CD4-positive, alpha-beta T cell (primary cell): ENCODE results near the gene ZNF585A. TPM values are rescaled to one million over a fixed set of nuclear protein-coding genes. Genes with fewer than 3 reads are reported as not detected.

ENCODE experiments used
- ATAC-seq: fragments of 200-7000 bp; cut with Tn5 transposase; one replicate; pipeline ENCODE4 v1.10.0; 2022; ENCODE audit warnings: mild to moderate bottlenecking; ENCODE audit not compliant: poor library complexity
- CTCF ChIA-PET: fragments of 350-600 bp; sonication (Branson Sonifier 250); formaldehyde crosslinking; loops from one replicate; lab custom pipeline; 2021; ENCODE audit warnings: antibody characterized with exemption, inconsistent platforms; lab: Charles Lee
- POLR2A ChIA-PET: fragments of 350-600 bp; sonication (Branson Sonifier 250); formaldehyde crosslinking; loops from one replicate; lab custom pipeline; 2021; ENCODE audit warnings: antibody characterized with exemption, inconsistent platforms; lab: Charles Lee
- DNase-seq, 14 experiments: peaks; one replicate each; pipeline ENCODE4 v3.0.0-alpha.2; 2013 to 2020; ENCODE audit warnings: mixed read lengths in 2 of 14
- H3K27ac ChIP-seq, 2 donors: one replicate each; pipeline versions ENCODE4 v1.5.1 to v1.7.0; 2013; ENCODE audit warnings: low read length in 2 of 2, low read depth in 1 of 2, mild to moderate bottlenecking in 1 of 2
- H3K27me3 ChIP-seq, 2 experiments: 1 replicate in 1 of 2; 2 replicates in 1 of 2; pipeline versions ENCODE4 v1.6.1 to v1.7.0; 2013; ENCODE audit warnings: low read length in 2 of 2, control low read depth in 1 of 2, mild to moderate bottlenecking in 1 of 2, moderate library complexity in 1 of 2; ENCODE audit not compliant: insufficient read depth in 2 of 2, control insufficient read depth in 1 of 2
- H3K36me3 ChIP-seq: one replicate; pipeline ENCODE4 v1.6.1; 2013; ENCODE audit warnings: low read length, control low read depth; ENCODE audit not compliant: insufficient read depth
- H3K4me1 ChIP-seq: one replicate; pipeline ENCODE4 v1.6.1; 2013; ENCODE audit warnings: low read length, control low read depth; ENCODE audit not compliant: insufficient read depth
- H3K4me3 ChIP-seq: one replicate; pipeline ENCODE4 v1.5.1; 2013; ENCODE audit warnings: mild to moderate bottlenecking, low read length, moderate library complexity
- H3K9me3 ChIP-seq, 2 experiments: 1 replicate in 1 of 2; 2 replicates in 1 of 2; pipeline versions ENCODE4 v1.6.1 to v1.7.0; 2013; ENCODE audit warnings: low read length in 2 of 2, mild to moderate bottlenecking in 2 of 2, control low read depth in 1 of 2, moderate library complexity in 1 of 2; ENCODE audit not compliant: control insufficient read depth in 1 of 2, insufficient read depth in 1 of 2
- H3K27ac Mint-ChIP-seq: one replicate; pipeline ENCODE4 v1.8.0; 2020; ENCODE audit warnings: mixed read lengths
- H3K27me3 Mint-ChIP-seq: one replicate; pipeline ENCODE4 v1.8.0; 2021; ENCODE audit warnings: mixed read lengths
- H3K36me3 Mint-ChIP-seq: one replicate; pipeline ENCODE4 v1.8.0; 2021; ENCODE audit warnings: low read depth, mixed read lengths
- H3K4me1 Mint-ChIP-seq: one replicate; pipeline ENCODE4 v1.8.0; 2021; ENCODE audit warnings: low read depth, mixed read lengths
- H3K4me3 Mint-ChIP-seq: one replicate; pipeline ENCODE4 v1.8.0; 2020; ENCODE audit warnings: mild to moderate bottlenecking, mixed read lengths
- H3K9me3 Mint-ChIP-seq: one replicate; pipeline ENCODE4 v1.8.0; 2020; ENCODE audit warnings: mixed read lengths
- intact Hi-C, 2 experiments: fragments of 100-400 bp; cut with DNase I in 1 of 2; cut with micrococcal nuclease in 1 of 2; formaldehyde crosslinking; loops; one replicate each; pipeline versions ENCODE4 v1.15.1 to v1.9.0; 2023 to 2025; cut with DNase I, micrococcal nuclease
- total RNA-seq, 174 experiments: library from RNA in 2 of 174; stranded (reverse) in 2 of 174; gene quantifications; one replicate each; pipeline ENCODE4 v1.2.3 and lab custom pipeline; 2021 to 2026
- TF ChIP-seq, protein P1 (sequence below): fragments of 200-600 bp; IDR thresholded peaks from one replicate; pipeline ENCODE4 v1.8.0; 2022; ENCODE audit warnings: antibody characterized with exemption, mild to moderate bottlenecking

ZNF585A gene
- total RNA-seq, 2 experiments from 2014 or later, result 4.5 to 4.6 TPM

GRCh38 chr19:37095859-37096258 is 76.6 kb downstream of the ZNF585A start:
- POLR2A ChIA-PET, result no interaction called here
- H3K4me1 ChIP-seq, result no peaks in the 10 kb centered on the region
- no peaks in the 10 kb centered on the region for H3K27me3 ChIP-seq
- Mint-ChIP-seq H3K4me3 (no peak overlapping the region), H3K4me1 (no peaks in the 10 kb centered on the region), H3K9me3 (peaks cover 31% of the 10 kb centered on the region), H3K36me3 (peaks cover 100% of the 10 kb centered on the region), H3K27me3 (no peaks in the 10 kb centered on the region), H3K27ac (no peak overlapping the region)
- TF ChIP-seq, protein P1, sequence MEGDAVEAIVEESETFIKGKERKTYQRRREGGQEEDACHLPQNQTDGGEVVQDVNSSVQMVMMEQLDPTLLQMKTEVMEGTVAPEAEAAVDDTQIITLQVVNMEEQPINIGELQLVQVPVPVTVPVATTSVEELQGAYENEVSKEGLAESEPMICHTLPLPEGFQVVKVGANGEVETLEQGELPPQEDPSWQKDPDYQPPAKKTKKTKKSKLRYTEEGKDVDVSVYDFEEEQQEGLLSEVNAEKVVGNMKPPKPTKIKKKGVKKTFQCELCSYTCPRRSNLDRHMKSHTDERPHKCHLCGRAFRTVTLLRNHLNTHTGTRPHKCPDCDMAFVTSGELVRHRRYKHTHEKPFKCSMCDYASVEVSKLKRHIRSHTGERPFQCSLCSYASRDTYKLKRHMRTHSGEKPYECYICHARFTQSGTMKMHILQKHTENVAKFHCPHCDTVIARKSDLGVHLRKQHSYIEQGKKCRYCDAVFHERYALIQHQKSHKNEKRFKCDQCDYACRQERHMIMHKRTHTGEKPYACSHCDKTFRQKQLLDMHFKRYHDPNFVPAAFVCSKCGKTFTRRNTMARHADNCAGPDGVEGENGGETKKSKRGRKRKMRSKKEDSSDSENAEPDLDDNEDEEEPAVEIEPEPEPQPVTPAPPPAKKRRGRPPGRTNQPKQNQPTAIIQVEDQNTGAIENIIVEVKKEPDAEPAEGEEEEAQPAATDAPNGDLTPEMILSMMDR, result no peak
- H3K36me3 ChIP-seq, result peaks cover 84% of the 10 kb centered on the region
- no peak overlapping the region for H3K27ac ChIP-seq
- no peak for ATAC-seq
- DNase-seq, result no peak
- H3K9me3 ChIP-seq, result peaks cover 49 to 96% of the 10 kb centered on the region in 2 experiments
- intact Hi-C loops, result no loop called here
- H3K4me3 ChIP-seq, result no peak overlapping the region
- CTCF ChIA-PET, result no interaction called here

Other genes starting within 250 kb of the ZNF585A start
- gene ZNF420, start 94.3 kb downstream of the ZNF585A start, total RNA-seq, result 1 to 10 TPM; 3.7 to 4.5 TPM
- gene ZNF585B, start 37.8 kb upstream of the ZNF585A start, total RNA-seq, result 1 to 10 TPM; 6.1 to 6.4 TPM
- 10 to 100 TPM; 13.1 to 15.7 TPM for gene ZNF383, start 45.5 kb upstream of the ZNF585A start, total RNA-seq
- 1 to 10 TPM; 7.8 to 8.4 TPM for gene ZNF527, start 198.4 kb upstream of the ZNF585A start, total RNA-seq